ENCODE measurements around the gene SHB. TPM values are rescaled to one million over a fixed set of nuclear protein-coding genes. Genes with fewer than 3 reads are reported as not detected.

The SHB gene
- polyA plus RNA-seq, 2 of the 4 experiments (the other 2 are of a cell fraction) = 15.4 to 22.0 TPM

- Histone ChIP-seq H3K27ac (peak overlapping the region; percentile 95 to 100), H3K4me3 (peak overlapping the region; percentile 93), H3K9me3 (no peaks in the 10 kb centered on the region), H3K4me1 (peaks cover 63% of the 10 kb centered on the region), H3K4me2 (peak overlapping the region; percentile 97)
- FAIRE-seq (no peak), DNase-seq (ENCODE audit: low read depth in 1 of 2, low spot score in 1 of 2) (no peak), ATAC-seq (0 out of 6 replicates have a peak, but pooled peaks of 1 of the 2 experiments have one; percentile 2)
- POLR2A ChIA-PET = interaction anchor here (1.0 to 1.3 kb wide), 2 partner anchors 19 to 57 kb away, joined by 3 to 4 read pairs; no protein-coding TSS in a partner anchor
- WGBS (ENCODE audit: missing lambda C conversion rate) = 37% methylated on average over 7 of the region's 7 CpGs
- CTCF ChIA-PET = interaction anchor here (0.6 to 6.9 kb wide), 20 partner anchors 13 to 297 kb away, joined by 3 to 52 read pairs (median 4); no protein-coding TSS in a partner anchor
- TF ChIP-seq HES2 (IDR thresholded peaks at IDR 0.05) (no peak), E2F6 (IDR thresholded peaks at IDR 0.05; ENCODE audit: borderline replicate concordance, low read depth) (no peak), RFX5 (IDR thresholded peaks at IDR 0.05) (no peak), REST (IDR thresholded peaks at IDR 0.05) (no peak), PHF8 (IDR thresholded peaks at IDR 0.05; ENCODE audit: borderline replicate concordance, low read depth) (no peak), CEBPB (IDR thresholded peaks at IDR 0.05) (no peak), HOXB5 (CRISPR knock-in tag; IDR thresholded peaks at IDR 0.05) (no peak), TP53 (CRISPR knock-in tag; IDR thresholded peaks at IDR 0.05) (no peak), HOXA7 (CRISPR knock-in tag; IDR thresholded peaks at IDR 0.05) (no peak), RCOR1 (IDR thresholded peaks at IDR 0.05; ENCODE audit: low read depth, low read length) (no peak), SMC3 (IDR thresholded peaks at IDR 0.05) (no peak), BCL3 (IDR thresholded peaks at IDR 0.05) (no peak), SREBF2 (IDR thresholded peaks at IDR 0.05) (no peak), EHF (CRISPR knock-in tag; IDR thresholded peaks at IDR 0.05) (no peak), CBX8 (IDR thresholded peaks at IDR 0.05) (no peak), NR3C1 (IDR thresholded peaks at IDR 0.05) (no peak), ZNF302 (CRISPR knock-in tag; IDR thresholded peaks at IDR 0.05) (no peak), NFE2L2 (conservative IDR thresholded peaks at IDR 0.05; ENCODE audit: low read length) (no peak), ELK1 (IDR thresholded peaks at IDR 0.05; ENCODE audit: low read depth, low read length) (no peak)
Observed at GRCh38 chr9:38066197-38066913, 2.7 kb downstream of the SHB start.

All from A549 (cell line).